ENCODE measurements around the gene SLC6A18. TPM values are rescaled to one million over a fixed set of nuclear protein-coding genes. Genes with fewer than 3 reads are reported as not detected.
"Not testable (repeated sequence)": the region's sequence is repeated elsewhere in the genome, so short reads cannot be mapped to it uniquely, and the experiment has no call there.

SLC6A18 gene
- total RNA-seq, 1 donor from 2014 or later: not detected

- Mint-ChIP-seq H3K4me3 (ENCODE audit: low read depth) (no peak overlapping the region), H3K9me3 (ENCODE audit: low read depth) (peaks cover 5% of the 10 kb centered on the region), H3K27me3 (no peaks in the 10 kb centered on the region), H3K4me1 (ENCODE audit: low read depth) (no peaks in the 10 kb centered on the region), H3K27ac (no peak overlapping the region), H3K36me3 (ENCODE audit: insufficient read depth) (peaks cover 3% of the 10 kb centered on the region)
- no peak for DNase-seq (ENCODE audit: low spot score, unreplicated experiment)
- no peak for TF ChIP-seq CTCF (IDR thresholded peaks at IDR 0.05; ENCODE audit: unreplicated experiment)
These were observed 60.0 kb downstream of the SLC6A18 start for GRCh38 chr5:1285141-1285540.

GRCh38 chr5:1285883-1286291, 60.7 kb downstream of the SLC6A18 start:
- DNase-seq (ENCODE audit: low spot score, unreplicated experiment): no peak
- Mint-ChIP-seq H3K36me3 (ENCODE audit: insufficient read depth) (peaks cover 3% of the 10 kb centered on the region), H3K27ac (no peak overlapping the region)

GRCh38 chr5:1288439-1289335, 63.5 kb downstream of the SLC6A18 start:
- DNase-seq (ENCODE audit: low spot score, unreplicated experiment): no peak
- peaks cover 5% of the 10 kb centered on the region for H3K9me3 Mint-ChIP-seq (ENCODE audit: low read depth)
- no peak overlapping the region for H3K27ac Mint-ChIP-seq
- TF ChIP-seq CTCF (IDR thresholded peaks at IDR 0.05; ENCODE audit: unreplicated experiment): no peak
- H3K27me3 Mint-ChIP-seq: peaks cover 20% of the 10 kb centered on the region
- H3K4me1 Mint-ChIP-seq (ENCODE audit: low read depth): no peaks in the 10 kb centered on the region
- H3K4me3 Mint-ChIP-seq (ENCODE audit: low read depth): no peak overlapping the region
- H3K36me3 Mint-ChIP-seq (ENCODE audit: insufficient read depth): peaks cover 3% of the 10 kb centered on the region

More at GRCh38 chr5:1285883-1286291, 60.7 kb downstream of the SLC6A18 start:
- no peak for TF ChIP-seq CTCF (IDR thresholded peaks at IDR 0.05; ENCODE audit: unreplicated experiment)
- Mint-ChIP-seq H3K4me3 (ENCODE audit: low read depth) (no peak overlapping the region), H3K27me3 (no peaks in the 10 kb centered on the region), H3K4me1 (ENCODE audit: low read depth) (no peaks in the 10 kb centered on the region), H3K9me3 (ENCODE audit: low read depth) (peaks cover 5% of the 10 kb centered on the region)

- not testable (repeated sequence) for H3K4me3 Mint-ChIP-seq (ENCODE audit: low read depth); H3K9me3 Mint-ChIP-seq (ENCODE audit: low read depth); H3K4me1 Mint-ChIP-seq (ENCODE audit: low read depth); DNase-seq (ENCODE audit: low spot score, unreplicated experiment); H3K27ac Mint-ChIP-seq; H3K36me3 Mint-ChIP-seq (ENCODE audit: insufficient read depth)
- peaks cover 20% of the 10 kb centered on the region for H3K27me3 Mint-ChIP-seq
These were observed 64.4 kb downstream of the SLC6A18 start for GRCh38 chr5:1289559-1289958.

GRCh38 chr5:1290956-1291355, 65.8 kb downstream of the SLC6A18 start:
- not testable (repeated sequence) for H3K36me3 Mint-ChIP-seq (ENCODE audit: insufficient read depth); DNase-seq (ENCODE audit: low spot score, unreplicated experiment); H3K4me3 Mint-ChIP-seq (ENCODE audit: low read depth); H3K27ac Mint-ChIP-seq; H3K9me3 Mint-ChIP-seq (ENCODE audit: low read depth); H3K4me1 Mint-ChIP-seq (ENCODE audit: low read depth)
- peaks cover 25% of the 10 kb centered on the region for H3K27me3 Mint-ChIP-seq

- Mint-ChIP-seq H3K27me3 (peaks cover 31% of the 10 kb centered on the region), H3K4me3 (ENCODE audit: low read depth) (no peak overlapping the region), H3K27ac (no peak overlapping the region), H3K9me3 (ENCODE audit: low read depth) (peaks cover 5% of the 10 kb centered on the region), H3K36me3 (ENCODE audit: insufficient read depth) (peaks cover 3% of the 10 kb centered on the region), H3K4me1 (ENCODE audit: low read depth) (no peaks in the 10 kb centered on the region)
- no peak for TF ChIP-seq CTCF (IDR thresholded peaks at IDR 0.05; ENCODE audit: unreplicated experiment)
- no peak for DNase-seq (ENCODE audit: low spot score, unreplicated experiment)
These were observed 66.5 kb downstream of the SLC6A18 start for GRCh38 chr5:1291611-1292080.
